HG02938 (cell line): Measurements from ENCODE around the gene LDAH.
"Not testable (repeated sequence)": the region's sequence is repeated elsewhere in the genome, so short reads cannot be mapped to it uniquely, and the experiment has no call there.

Experiments used
- ATAC-seq: cut with Tn5 transposase; IDR thresholded peaks from one replicate; pipeline ENCODE4 v1.9.1; 2021; ENCODE audit warnings: mild to moderate bottlenecking, moderate library complexity; ENCODE audit not compliant: unreplicated experiment

Gene LDAH

DNA sequence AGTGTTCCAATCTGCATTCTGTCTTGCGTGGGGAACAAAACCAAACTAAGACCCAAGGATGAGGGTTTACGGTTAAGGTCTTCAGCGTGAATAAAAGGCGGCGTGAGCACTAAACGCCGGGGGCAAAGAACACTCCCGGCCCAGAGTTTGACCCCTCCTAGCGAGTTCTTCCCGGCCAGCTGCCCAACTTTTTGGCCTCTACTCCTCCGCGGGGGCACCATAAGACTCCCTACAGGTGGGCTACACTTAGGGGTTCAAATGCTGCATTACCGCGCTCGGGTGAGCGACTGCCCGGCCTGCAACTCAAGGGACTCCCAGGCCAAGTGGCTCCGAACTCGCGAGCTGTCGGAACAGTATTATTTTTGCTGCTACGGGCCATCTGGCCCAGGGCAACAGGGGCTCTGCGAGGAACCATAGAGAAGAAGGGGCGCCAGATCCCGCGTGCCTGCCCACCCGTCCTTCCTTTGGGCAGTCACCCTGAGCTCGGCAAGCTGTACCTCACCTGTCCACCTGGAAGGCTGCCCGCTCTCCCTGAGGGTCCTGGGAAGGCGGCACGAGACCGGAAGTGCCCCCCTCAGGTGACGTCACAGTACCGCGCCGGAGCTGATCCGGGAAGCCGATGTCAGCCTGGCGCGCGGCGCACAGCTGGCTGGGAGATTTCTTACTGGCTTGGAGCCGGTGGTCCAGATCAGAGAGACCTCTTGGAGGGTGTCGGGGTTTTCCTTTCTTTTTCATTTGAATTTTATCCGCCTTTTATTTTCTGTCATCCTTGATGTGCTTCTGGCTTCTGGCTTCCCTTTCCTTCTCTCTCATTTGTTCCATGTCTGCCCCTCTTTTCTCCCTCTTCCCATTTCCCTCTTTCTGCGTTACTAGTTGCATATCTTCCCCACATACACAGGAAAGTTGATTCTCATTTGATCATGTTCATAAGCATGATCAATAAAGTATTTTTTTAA lies at the start of gene LDAH:
TSS of gene LDAH (minus strand) at position 567 of the 956 bp plus-strand sequence. CDS start 21,638 bp downstream, outside the sequence.
- ATAC-seq: peak; percentile 82

DNA sequence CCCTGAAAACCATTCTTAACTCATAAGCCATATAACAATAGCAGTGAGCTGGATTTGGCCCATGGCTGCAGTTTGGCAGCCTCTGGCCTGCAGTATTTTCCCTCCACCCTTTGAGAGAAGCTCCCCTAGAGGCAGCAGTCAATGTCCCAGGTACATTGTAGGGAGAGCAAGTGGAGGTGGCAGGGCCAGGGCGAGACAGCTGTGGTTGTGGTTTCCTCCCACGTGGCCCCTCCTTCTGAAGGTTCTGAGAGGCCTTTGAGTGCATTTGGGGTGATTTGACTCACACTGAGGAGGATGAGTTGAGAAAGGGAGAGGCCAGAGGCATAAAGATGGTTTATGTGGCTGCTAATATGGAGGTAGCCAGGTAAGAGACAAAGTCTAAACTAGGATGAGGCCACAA lies 45.5 kb upstream of the LDAH start:
- ATAC-seq: peak; percentile 100

DNA sequence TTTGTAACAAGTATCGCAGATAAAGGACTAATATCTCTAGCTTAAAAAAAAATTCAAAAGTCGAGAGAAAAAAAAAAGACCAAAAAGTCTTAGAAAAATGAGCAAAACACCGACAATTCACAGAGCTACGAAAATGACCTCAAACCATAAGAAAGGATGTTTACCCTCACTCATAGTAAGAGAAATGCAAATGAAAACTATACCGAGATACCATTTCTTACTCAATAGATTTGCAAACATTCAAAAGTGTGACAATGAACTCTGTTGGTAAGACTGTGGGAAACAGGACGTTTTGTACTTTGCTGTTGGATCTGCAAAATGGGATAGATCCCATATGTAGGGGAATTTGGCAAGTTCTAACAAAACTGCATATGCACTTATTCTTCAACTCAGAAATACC lies 39.9 kb upstream of the LDAH start:
- no peak for ATAC-seq

DNA sequence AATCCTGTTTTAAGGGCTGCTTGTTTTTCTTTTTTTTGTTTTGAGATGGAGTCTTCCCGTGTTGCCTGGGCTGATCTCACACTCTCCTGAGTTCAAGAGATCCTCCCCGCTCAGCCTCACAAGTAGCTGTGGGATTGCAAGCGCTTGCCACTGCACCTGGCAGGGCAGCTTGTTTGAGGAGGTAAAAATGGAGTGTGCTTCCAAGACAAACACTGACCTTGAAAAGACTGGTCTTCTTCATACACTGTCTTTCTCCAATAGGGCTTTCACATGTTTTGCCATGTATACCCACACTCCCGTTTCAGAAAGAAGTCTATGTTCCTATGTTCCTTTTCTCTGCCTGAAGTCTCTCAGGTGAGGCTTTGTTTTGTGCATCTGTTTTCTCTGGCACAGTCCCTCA lies 32.6 kb upstream of the LDAH start:
- no peak for ATAC-seq

DNA sequence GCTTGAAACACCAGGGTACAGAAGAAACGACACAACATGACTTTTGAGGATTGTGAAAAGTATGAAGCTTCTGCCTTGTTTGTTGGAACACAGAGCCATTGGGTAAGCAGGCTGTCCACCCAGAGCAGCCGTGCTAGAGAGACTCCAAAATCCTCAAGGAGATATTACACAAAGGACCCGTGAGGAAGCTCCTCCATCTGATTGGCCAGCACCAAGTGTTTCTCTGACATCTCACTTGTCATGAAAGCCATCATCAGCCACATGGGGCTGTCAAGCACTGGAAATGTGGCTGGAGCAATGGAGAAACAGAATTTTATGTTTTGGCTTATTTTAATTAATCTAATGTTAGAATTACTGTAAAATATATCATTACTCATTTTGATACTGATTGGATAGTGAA lies 29.8 kb upstream of the LDAH start:
- no peak for ATAC-seq

DNA sequence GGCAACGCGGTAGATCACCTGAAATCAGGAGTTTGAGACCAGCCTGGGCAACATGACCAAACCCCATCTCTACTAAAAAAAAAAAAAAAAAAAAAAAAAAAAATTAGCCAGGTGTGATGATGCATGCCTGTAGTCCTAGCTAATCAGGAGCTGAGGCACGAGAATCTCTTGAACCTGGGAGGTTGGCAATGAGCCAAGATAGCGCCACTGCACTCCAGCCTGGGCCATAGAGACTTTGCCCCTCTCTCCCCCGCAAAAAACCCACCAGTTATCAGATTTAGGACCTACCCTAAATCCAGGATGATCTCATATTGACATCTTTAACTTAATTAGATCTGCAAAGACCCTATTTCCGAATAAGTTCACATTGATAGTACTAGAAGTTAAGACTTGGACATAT lies 29.2 kb upstream of the LDAH start:
- ATAC-seq: no peak

DNA sequence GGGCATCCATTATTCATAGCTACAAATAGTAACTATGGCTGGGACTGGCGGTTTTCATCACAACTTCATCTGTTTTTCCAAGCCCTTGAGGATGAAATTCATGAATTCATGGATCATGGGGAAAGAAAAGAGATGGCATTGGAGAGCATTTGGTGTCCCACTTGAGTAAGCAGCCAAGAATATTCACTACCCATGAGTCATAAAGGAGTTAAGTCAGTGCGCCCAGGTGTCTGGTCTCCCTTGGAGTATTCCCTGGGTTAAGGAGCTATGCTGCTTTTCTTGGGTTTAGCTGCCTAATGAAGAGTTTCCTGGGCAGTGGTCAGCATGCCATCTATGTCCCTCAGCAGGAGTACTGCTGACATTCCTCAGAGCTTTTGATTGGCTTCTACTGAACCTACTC lies 21.3 kb upstream of the LDAH start:
- ATAC-seq: no peak

DNA sequence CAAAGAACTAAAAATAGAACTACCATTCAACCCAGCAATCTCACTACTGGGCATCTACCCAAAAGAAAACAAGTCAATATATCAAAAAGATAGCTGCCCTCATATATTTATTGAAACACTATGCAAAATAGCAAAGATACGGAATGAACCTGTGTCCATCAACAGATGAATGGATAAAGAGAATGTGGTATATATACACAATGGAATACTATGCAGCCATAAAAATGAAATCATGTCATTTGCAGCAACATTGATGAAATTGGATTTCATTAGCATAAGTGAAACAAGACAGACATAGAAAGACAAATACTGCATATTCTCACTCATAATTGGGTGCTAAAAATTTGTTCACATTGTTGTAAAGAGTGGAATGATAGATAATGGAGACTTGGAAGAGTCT lies 16.2 kb upstream of the LDAH start:
- no peak for ATAC-seq

DNA sequence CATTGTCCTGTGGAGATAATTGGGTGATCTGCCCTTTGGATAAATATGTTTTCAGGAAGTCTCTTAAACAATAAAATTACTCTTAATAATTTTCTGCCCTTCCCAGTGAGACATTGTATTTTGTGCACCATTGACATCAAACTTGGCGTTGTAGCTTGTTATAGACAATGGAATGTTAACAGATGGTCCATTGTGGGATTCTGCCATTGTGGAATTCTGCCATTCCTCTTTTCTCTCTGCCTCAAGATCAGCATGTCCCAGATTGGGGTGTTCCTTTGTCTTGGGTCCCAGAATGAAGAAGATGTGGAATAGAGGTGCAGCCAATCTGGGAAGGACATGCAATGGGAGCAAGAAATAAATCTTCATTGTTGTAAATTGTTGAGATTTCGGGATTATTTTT lies 15.1 kb upstream of the LDAH start:
- no peak for ATAC-seq

DNA sequence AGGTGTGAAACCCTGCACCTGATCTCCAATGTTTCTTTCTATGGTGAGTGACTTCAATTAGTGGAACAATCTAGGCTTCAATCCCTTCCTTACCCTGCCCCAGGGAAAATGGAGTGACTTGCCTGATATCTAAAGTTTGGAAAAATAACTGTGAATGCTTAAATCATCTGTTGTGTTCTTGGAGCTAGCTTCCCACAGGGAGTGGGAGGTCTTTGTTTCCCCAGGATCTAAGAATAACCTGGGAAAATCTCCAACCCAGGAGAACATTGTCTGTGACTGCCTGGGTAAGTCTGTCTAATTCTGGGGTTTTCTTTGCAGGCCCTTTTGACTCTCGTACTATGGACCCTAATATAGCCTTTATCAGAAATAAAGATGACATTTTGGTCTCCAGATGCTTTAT lies 13.6 kb upstream of the LDAH start:
- ATAC-seq: no peak

DNA sequence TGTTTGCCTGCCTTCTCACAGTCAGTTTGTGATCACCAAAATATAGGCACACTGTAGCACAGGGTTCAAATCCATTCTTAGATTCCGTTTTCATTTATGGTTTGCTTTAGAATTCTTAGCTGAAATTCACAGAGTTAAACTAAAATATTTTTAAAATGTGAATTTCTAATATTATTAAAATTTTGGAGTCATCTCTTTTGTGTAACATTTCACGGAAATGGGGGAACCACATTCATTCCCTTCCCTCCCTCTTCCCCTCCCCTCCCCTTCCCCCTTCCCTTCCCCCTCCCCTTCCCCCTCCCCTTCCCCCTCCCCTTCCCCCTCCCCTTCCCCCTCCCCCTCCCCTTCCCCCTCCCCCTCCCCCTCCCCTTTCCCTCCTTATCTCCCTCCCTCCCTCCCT lies 11.4 kb upstream of the LDAH start:
- ATAC-seq: no peak

DNA sequence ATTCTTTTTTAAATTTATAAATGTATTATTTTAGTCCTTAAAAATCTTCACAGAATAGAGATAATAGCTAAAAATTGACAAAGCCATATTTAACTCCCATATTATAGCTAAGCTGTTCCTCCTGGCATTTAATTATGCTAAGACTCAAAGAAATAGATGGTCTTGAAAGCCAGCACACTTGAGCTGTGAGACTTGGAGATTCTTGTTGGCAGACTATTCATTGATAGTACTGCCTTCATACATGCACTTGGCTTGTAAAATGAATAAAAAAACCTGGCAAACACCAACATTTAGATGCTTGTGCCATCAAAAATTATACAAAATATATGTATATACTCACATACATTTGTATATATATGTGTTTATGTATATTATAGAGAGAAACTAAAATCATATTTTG lies 9.7 kb upstream of the LDAH start:
- ATAC-seq: no peak

DNA sequence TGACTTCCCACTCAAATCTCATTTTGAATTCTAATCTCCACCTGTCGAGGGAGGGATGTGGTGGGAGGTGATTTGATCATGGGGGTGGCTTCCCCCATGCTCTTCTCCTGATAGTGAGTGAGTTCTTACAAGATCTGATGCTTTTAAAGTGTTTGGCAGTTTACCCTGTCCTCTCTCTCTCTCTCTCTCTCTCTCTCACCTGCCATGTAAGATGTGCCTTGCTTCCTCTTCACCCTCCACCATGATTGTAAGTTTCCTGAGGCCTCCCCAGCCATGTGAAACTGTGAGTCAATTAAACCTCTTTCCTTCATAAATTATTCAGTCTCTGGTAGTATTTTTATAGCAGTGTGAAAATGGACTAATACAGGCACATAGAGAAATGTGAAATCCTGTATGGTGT lies 7.0 kb upstream of the LDAH start:
- no peak for ATAC-seq

DNA sequence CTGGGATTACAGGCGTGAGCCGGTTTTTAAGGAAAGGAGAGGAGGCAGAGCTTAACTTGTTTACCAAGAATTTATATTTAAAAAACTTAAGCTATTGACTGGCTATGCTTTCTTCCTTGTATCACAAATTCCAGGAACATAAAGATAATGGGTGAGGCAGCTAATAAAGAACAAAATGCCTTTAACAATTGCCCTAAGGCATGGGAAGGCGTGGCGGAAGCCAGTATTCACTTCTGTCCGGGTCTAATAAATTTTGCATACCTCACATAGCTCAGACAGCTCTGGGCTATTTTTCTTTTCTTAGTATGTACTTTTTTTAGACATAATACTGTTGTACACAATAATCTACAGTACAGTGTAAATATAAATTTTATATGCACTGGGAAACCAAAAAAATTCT lies 1.0 kb upstream of the LDAH start:
- ATAC-seq: no peak

DNA sequence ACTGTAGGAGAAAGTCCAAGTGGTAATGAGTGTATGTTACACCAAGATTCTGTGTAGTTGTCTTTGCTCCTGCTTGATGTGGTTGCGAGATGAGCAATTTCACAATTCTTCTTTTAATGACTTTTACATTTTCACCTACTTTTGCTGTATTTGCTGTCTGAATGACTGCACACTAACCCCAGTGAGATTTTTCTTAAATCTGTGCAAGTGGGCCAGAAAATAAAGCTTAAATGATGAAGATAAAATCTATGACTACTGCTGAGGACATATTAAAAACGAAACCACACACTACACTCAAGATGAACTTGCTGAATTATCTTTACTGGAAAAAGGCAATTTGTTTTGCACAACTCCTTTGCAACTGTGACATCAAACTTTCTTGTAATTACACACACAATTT lies 4.1 kb downstream of the LDAH start:
- no peak for ATAC-seq

DNA sequence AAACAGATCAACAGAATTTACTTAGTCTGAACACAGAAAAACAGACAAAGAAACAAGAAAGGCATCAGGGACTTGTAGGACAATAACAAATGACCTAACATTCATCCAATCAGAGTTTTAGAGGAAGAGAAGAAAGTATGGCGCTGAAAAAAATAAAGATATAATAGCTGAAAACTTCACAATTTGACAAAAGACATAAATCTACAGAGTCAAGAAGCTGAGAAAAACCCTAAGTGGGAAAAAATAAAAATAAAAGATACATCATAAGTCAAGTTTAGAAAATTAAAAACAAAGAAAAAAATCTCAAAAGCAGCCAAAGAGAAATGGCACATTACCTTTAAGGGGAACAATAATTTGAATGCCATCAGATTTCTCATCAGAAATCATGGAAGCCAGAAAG lies 7.7 kb downstream of the LDAH start:
- no peak for ATAC-seq

DNA sequence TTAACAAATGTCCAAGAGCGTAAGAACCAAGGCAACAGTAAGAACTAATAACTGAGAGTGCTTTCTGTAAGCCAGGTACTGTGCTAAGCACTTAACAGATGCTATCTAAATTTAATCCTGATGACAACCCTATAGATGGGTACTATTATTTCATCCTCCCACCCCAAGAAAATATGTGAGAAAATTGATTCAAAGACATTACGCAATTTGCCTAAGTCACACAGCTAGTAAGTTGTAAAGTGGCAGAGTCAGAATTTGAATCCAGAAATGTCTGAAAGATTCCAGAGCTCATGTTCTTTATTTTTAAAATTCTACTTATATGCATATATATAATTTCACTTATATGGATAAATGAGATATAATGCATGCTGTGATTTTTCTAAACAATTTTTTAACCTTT lies 10.1 kb downstream of the LDAH start:
- ATAC-seq: no peak

DNA sequence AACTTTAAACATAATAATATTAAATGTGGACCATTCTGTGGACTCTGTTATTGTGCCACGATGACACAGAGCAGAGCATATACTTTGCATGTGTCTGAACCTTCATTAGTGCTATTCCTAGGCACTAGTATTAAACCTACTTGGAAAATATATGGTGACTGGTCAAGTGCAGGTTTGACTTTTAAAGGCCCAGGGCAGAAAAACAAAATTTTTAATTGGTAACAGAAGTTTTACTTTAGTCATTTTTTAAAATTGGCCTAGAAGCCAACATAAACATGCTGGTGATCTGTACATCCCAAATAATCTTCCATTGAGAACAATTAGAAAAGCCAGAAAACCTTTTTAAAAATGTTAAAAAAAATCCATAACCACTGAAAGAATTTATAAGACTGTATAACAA lies 16.6 kb downstream of the LDAH start:
- ATAC-seq: no peak

DNA sequence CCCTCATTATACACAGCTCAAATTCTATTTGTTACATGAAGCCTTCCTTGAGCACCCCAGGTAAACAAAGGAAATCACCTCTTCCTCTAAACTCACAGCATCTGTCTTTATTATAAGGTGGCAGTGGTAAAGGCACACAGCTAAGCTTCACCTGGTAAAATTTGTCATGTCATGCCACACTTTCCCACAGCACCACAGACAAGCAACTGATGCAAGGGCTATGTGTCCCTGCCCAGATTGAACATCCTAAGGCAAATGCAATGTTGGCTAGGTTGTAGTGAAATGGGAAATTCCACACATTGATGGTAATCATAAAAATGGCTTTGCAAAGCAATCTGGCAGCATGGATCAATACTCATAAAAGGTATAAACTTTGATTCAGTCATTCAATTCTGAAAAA lies 18.9 kb downstream of the LDAH start:
- ATAC-seq: no peak

DNA sequence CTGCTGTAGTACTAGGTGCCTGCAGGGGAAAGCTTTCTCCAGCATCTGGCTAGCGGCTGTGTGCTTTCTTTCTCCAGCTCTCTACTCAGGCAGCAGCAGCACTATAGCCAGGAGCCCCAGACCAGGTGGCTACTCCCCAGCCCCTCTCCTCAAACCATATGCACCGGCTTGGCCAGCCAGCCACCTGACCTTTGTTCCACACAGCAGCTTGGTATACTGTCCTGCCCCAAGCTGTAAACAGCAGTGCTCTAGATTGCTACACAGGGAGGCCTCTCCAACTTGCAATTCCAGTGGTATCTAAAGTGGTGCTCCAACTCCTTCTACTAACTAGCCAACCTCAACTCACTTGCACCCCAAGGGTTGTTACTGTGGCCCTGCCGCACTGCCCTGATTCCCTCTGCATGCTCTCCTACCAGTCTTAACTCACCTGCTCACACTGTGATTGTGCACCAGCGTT lies 19.6 kb downstream of the LDAH start:
- no peak for ATAC-seq

DNA sequence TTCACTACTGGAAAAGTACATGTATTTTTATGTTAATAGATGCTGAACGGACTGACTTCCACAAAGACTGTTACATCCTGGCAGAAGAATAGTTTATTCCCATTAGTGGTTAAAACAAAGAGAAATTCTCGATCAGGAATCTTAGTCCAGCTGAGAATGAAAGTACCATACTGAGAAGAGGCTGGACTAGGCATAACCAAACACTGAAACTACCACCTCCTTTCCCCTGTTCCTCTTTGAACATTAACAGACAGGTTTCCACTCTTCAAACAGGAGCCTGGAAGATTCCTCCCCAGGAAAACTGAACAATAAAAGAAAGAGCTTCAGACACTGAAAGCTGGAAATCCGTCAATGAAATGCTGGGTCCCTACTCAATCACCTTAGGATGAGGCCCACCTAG lies 25.8 kb downstream of the LDAH start:
- no peak for ATAC-seq

DNA sequence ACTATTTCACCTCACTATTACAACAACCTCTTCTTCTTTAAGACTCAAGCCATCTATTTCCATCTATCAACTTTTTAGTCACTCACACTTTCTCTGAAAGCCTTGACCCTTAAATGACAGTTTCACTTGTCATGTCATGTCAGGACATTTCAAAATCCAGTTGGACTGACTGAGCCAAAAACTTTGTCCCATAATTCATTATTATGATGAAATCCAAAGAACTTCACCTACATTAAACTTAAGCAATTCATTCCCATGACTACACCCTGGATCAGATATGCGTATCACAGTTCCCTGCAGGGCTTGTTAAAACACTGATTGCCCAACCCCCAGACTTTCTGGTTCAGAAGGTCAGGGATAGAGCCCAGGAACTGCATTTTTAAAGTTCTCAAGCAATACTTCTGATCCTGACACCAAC lies 26.5 kb downstream of the LDAH start:
- ATAC-seq: peak; percentile 45

DNA sequence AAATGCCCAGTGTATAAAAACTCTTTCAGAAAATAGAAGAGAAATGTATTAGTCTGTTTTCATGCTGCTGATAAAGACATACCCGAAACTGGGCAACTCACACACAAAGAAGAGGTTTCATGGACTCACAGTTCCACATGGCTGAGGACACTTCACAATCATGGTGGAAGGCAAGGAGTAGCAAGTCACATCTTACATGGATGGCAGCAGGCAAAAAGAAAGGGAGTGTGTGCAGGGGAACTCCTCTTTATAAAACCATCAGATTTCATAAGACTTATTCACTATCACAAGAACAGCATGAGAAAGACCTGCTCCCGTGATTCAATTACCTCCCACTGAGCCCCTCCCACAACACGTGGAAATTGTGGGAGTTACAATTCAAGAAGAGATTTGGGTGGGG lies 29.0 kb downstream of the LDAH start:
- ATAC-seq: not testable (repeated sequence)
